B cell (primary cell): ENCODE measurements around the gene JADE2. TPM values are rescaled to one million over a fixed set of nuclear protein-coding genes. Genes with fewer than 3 reads are reported as not detected.

Experiments
- ATAC-seq: fragments of 200-7000 bp; cut with Tn5 transposase; one replicate; pipeline ENCODE4 v1.10.0; 2021; ENCODE audit warnings: low read depth, mild to moderate bottlenecking, moderate number of reproducible peaks, moderate library complexity
- CTCF ChIA-PET: fragments of 350-600 bp; sonication (Branson Sonifier 250); formaldehyde crosslinking; loops from one replicate; lab custom pipeline; 2021; ENCODE audit warnings: antibody characterized with exemption, inconsistent platforms; lab: Charles Lee
- POLR2A ChIA-PET: fragments of 350-600 bp; sonication (Branson Sonifier 250); formaldehyde crosslinking; loops from one replicate; lab custom pipeline; 2021; ENCODE audit warnings: antibody characterized with exemption; lab: Charles Lee
- DNase-seq: peaks from one replicate; pipeline ENCODE4 v3.0.0; 2013
- H2AFZ ChIP-seq: 2 replicates; pipeline ENCODE4 v1.6.1; 2012; ENCODE audit warnings: mild to moderate bottlenecking, low read depth, low read length; ENCODE audit not compliant: insufficient read depth, poor library complexity, severe bottlenecking
- H3K27ac ChIP-seq, 2 donors: 1 replicate in 1 of 2; 2 replicates in 1 of 2; pipeline ENCODE4 v1.5.1; 2012 to 2013; ENCODE audit warnings: low read length in 2 of 2, mild to moderate bottlenecking in 2 of 2, moderate library complexity in 1 of 2
- H3K27me3 ChIP-seq, 4 experiments: fragments of 200-600 bp in 1 of 4; sonication (generic) in 1 of 4; replicated peaks in 1 of 4; 1 replicate in 2 of 4; 2 replicates in 2 of 4; pipeline versions ENCODE4 v1.6.1 to v1.7.0; 2013 to 2016; ENCODE audit warnings: low read length in 3 of 4, mild to moderate bottlenecking in 2 of 4, mixed read lengths in 1 of 4, moderate library complexity in 1 of 4; ENCODE audit not compliant: insufficient read depth in 4 of 4, control insufficient read depth in 3 of 4; ENCODE audit errors: control extremely low read depth in 1 of 4
- H3K36me3 ChIP-seq, 2 experiments: replicated peaks in 1 of 2; 1 replicate in 1 of 2; 2 replicates in 1 of 2; pipeline versions ENCODE4 v1.6.1 to v1.7.1; 2013; ENCODE audit warnings: low read length in 1 of 2; ENCODE audit not compliant: insufficient read depth in 2 of 2, control insufficient read depth in 1 of 2; ENCODE audit errors: control extremely low read depth in 1 of 2, extremely low read depth in 1 of 2
- H3K4me1 ChIP-seq, 2 donors: fragments of 200-600 bp in 1 of 2; sonication (generic) in 1 of 2; 1 replicate in 1 of 2; 2 replicates in 1 of 2; pipeline versions ENCODE4 v1.5.1 to v1.6.1; 2013 to 2017; ENCODE audit warnings: low read length in 2 of 2; ENCODE audit not compliant: control insufficient read depth in 2 of 2, insufficient read depth in 2 of 2
- H3K4me2 ChIP-seq: replicated peaks from 2 replicates; pipeline ENCODE3; 2012; ENCODE audit warnings: mild to moderate bottlenecking, low read depth, low read length; ENCODE audit not compliant: poor library complexity, severe bottlenecking
- H3K4me3 ChIP-seq, 5 experiments: fragments of 200-600 bp in 1 of 5; sonication (generic) in 1 of 5; 1 replicate in 3 of 5; 2 replicates in 2 of 5; pipeline versions ENCODE4 v1.5.1 to v1.7.0; 2011 to 2016; ENCODE audit warnings: low read length in 4 of 5, mild to moderate bottlenecking in 4 of 5, low read depth in 2 of 5, control low read depth in 1 of 5, moderate library complexity in 1 of 5; ENCODE audit not compliant: insufficient read depth in 1 of 5; ENCODE audit errors: control extremely low read depth in 1 of 5, extremely low read depth in 1 of 5
- H3K79me2 ChIP-seq: fragments of 200-600 bp; sonication (generic); one replicate; pipeline ENCODE4 v1.6.0; 2016; ENCODE audit warnings: low read length; ENCODE audit not compliant: control insufficient read depth, insufficient read depth
- H3K9ac ChIP-seq: fragments of 200-600 bp; sonication (generic); 2 replicates; pipeline ENCODE4 v1.6.1; 2017; ENCODE audit warnings: mild to moderate bottlenecking, low read length, moderate library complexity
- H3K9me3 ChIP-seq, 3 donors: one replicate each; pipeline versions ENCODE4 v1.6.1 to v1.7.1; 2013; ENCODE audit warnings: low read length in 2 of 3; ENCODE audit not compliant: control insufficient read depth in 2 of 3, insufficient read depth in 1 of 3; ENCODE audit errors: control extremely low read depth in 1 of 3
- H4K20me1 ChIP-seq: 2 replicates; pipeline ENCODE4 v1.6.0; 2012; ENCODE audit warnings: mild to moderate bottlenecking, low read length; ENCODE audit not compliant: insufficient read depth, control insufficient read depth, poor library complexity, severe bottlenecking
- H3K27ac Mint-ChIP-seq: one replicate; pipeline ENCODE4 v1.8.0; 2021; ENCODE audit warnings: mixed read lengths
- H3K27me3 Mint-ChIP-seq: one replicate; pipeline ENCODE4 v1.8.0; 2021; ENCODE audit warnings: mixed read lengths
- H3K4me1 Mint-ChIP-seq: one replicate; pipeline ENCODE4 v1.8.0; 2021; ENCODE audit warnings: mixed read lengths
- H3K4me3 Mint-ChIP-seq: one replicate; pipeline ENCODE4 v1.8.0; 2021; ENCODE audit warnings: mixed read lengths
- H3K9me3 Mint-ChIP-seq: one replicate; pipeline ENCODE4 v1.8.0; 2022; ENCODE audit warnings: mixed read lengths; ENCODE audit not compliant: insufficient read depth
- CTCF ChIP-seq: fragments of 200-600 bp; IDR thresholded peaks from one replicate; pipeline ENCODE4 v1.8.0; 2022; ENCODE audit warnings: antibody characterized with exemption, mild to moderate bottlenecking
- EZH2 ChIP-seq: IDR thresholded peaks from 2 replicates; pipeline ENCODE4 v1.6.1; 2012; ENCODE audit warnings: borderline replicate concordance, low read depth, mild to moderate bottlenecking, moderate library complexity, low read length; ENCODE audit not compliant: insufficient read depth, poor library complexity, severe bottlenecking
- WGBS: methylation state at CpG from one replicate; pipeline ENCODE4 v1.1.5; 2013; ENCODE audit warnings: missing lambda C conversion rate; ENCODE audit not compliant: insufficient coverage; 5-methylcytosine and 5-hydroxymethylcytosine counted together
- intact Hi-C: fragments of 100-400 bp; cut with micrococcal nuclease; formaldehyde crosslinking; loops from one replicate; pipeline ENCODE4 v1.10.0; 2022
- polyA plus RNA-seq: library from polyadenylated mRNA; depleted of rRNA; stranded (reverse); fragments of >200 nt; gene quantifications from 2 replicates; pipeline ENCODE4 v1.2.3, GENCODE V29; 2012
- total RNA-seq, 2 donors: library from RNA; stranded (reverse); fragments of 120-200 nt in 1 of 2; gene quantifications; 1 replicate in 1 of 2; 2 replicates in 1 of 2; pipeline versions ENCODE4 v1.2.3 to v1.2.4, GENCODE V29; 2013 to 2022

The JADE2 gene
- total and polyA plus RNA-seq, 2 donors (not counting 1 experiment from before 2014, with no cell fraction given) = 80.5 to 247 TPM

GRCh38 chr5:134490925-134491271, 34.6 kb upstream of the JADE2 start:
- no peaks in the 10 kb centered on the region for H3K79me2 ChIP-seq
- H4K20me1 ChIP-seq = no peaks in the 10 kb centered on the region
- H3K4me1 ChIP-seq = no peaks in the 10 kb centered on the region
- ChIA-PET CTCF (no interaction called here), POLR2A (no interaction called here)
- H3K4me3 ChIP-seq = no peak overlapping the region
- H3K27me3 ChIP-seq = no peaks in the 10 kb centered on the region
- Mint-ChIP-seq H3K4me3 (no peak overlapping the region), H3K4me1 (no peaks in the 10 kb centered on the region), H3K27ac (no peak overlapping the region), H3K27me3 (no peaks in the 10 kb centered on the region), H3K9me3 (no peaks in the 10 kb centered on the region)
- ATAC-seq (no peak), DNase-seq (no peak)
- 97% methylated on average over 7 of the region's 8 CpGs for WGBS
- intact Hi-C loops = no loop called here
- H3K4me2 ChIP-seq = no peak overlapping the region
- no peaks in the 10 kb centered on the region for H3K36me3 ChIP-seq
- H3K9me3 ChIP-seq = peaks cover 0 to 3% (median 0%) of the 10 kb centered on the region in 3 donors
- no peak for TF ChIP-seq EZH2
- TF ChIP-seq CTCF = no peak
- no peak overlapping the region for H3K27ac ChIP-seq
- H2AFZ ChIP-seq = no peak overlapping the region
- no peak overlapping the region for H3K9ac ChIP-seq

GRCh38 chr5:134491841-134492442, 33.5 kb upstream of the JADE2 start:
- Mint-ChIP-seq H3K4me3 (no peak overlapping the region), H3K4me1 (no peaks in the 10 kb centered on the region), H3K9me3 (no peaks in the 10 kb centered on the region), H3K27me3 (no peaks in the 10 kb centered on the region), H3K27ac (no peak overlapping the region)
- ATAC-seq (no peak), DNase-seq (no peak)
- Histone ChIP-seq H3K36me3 (no peaks in the 10 kb centered on the region), H3K27ac (no peak overlapping the region), H3K27me3 (no peaks in the 10 kb centered on the region), H4K20me1 (no peaks in the 10 kb centered on the region), H3K79me2 (no peaks in the 10 kb centered on the region), H3K9me3 (peaks cover 0 to 3% (median 0%) of the 10 kb centered on the region in 3 donors), H2AFZ (no peak overlapping the region), H3K9ac (no peak overlapping the region), H3K4me2 (no peak overlapping the region), H3K4me1 (no peaks in the 10 kb centered on the region), H3K4me3 (no peak overlapping the region)
- ChIA-PET CTCF (no interaction called here), POLR2A (no interaction called here)
- intact Hi-C loops = no loop called here
- TF ChIP-seq CTCF = no peak
- no peak for TF ChIP-seq EZH2
- WGBS = 96% methylated on average over 8 of the region's 9 CpGs
